Prostate gland (tissue), 2 donors: Measurements from ENCODE around the gene TMEM26. TPM values are rescaled to one million over a fixed set of nuclear protein-coding genes. Genes with fewer than 3 reads are reported as not detected.

ENCODE experiments used
- DNase-seq: peaks from one replicate; pipeline ENCODE4 v3.0.0-alpha.2; 2019; ENCODE audit warnings: low spot score
- H3K27ac ChIP-seq, 2 donors: fragments of 200-600 bp; sonication (generic); 2 replicates each; pipeline ENCODE4 v1.5.1; 2017 to 2019
- H3K27me3 ChIP-seq: fragments of 200-600 bp; sonication (generic); replicated peaks from 2 replicates; pipeline ENCODE4 v1.5.1; 2019; ENCODE audit not compliant: insufficient read depth
- H3K36me3 ChIP-seq, 2 donors: fragments of 200-600 bp; sonication (generic); 1 replicate in 1 of 2; 2 replicates in 1 of 2; pipeline versions ENCODE4 v1.5.1 to v1.8.1; 2017 to 2019
- H3K4me1 ChIP-seq: fragments of 200-600 bp; sonication (generic); replicated peaks from 2 replicates; pipeline ENCODE4 v1.5.1; 2019
- H3K4me3 ChIP-seq, 2 donors: fragments of 200-600 bp; sonication (generic); 2 replicates each; pipeline ENCODE4 v1.5.1; 2017 to 2019
- H3K9me3 ChIP-seq: fragments of 200-600 bp; sonication (generic); 2 replicates; pipeline ENCODE4 v1.5.1; 2017
- POLR2A ChIP-seq: fragments of 450-650 bp; IDR thresholded peaks from one replicate; pipeline ENCODE4 v1.6.1; 2016; ENCODE audit warnings: antibody characterized with exemption, mild to moderate bottlenecking
- POLR2AphosphoS5 ChIP-seq: sonication (generic); formaldehyde crosslinking; IDR thresholded peaks from one replicate; pipeline ENCODE4 v1.6.1; 2017; ENCODE audit warnings: antibody characterized with exemption
- WGBS: methylation state at CpG from one replicate; pipeline ENCODE4 v1.1.5; 2018; 5-methylcytosine and 5-hydroxymethylcytosine counted together
- intact Hi-C: fragments of 100-400 bp; cut with DNase I; formaldehyde crosslinking; loops from one replicate; pipeline ENCODE4 v1.14.2; 2022
- total RNA-seq, 2 donors: library from RNA; depleted of rRNA; stranded (reverse); fragments of >200 nt; gene quantifications; one replicate each; pipeline ENCODE4 v1.1.0, GENCODE V29; 2016
- TF ChIP-seq, protein P1 (sequence below), 4 experiments: fragments of 200-600 bp in 2 of 4; fragments of 450-650 bp in 2 of 4; sonication (generic) in 2 of 4; IDR thresholded peaks; 1 replicate in 3 of 4; 2 replicates in 1 of 4; pipeline ENCODE4 v1.5.1; 2016 to 2019; ENCODE audit warnings: antibody characterized with exemption in 4 of 4, mild to moderate bottlenecking in 2 of 4, moderate library complexity in 2 of 4

TMEM26 gene
- total RNA-seq, 2 donors from 2014 or later, result 3.7 to 11.6 TPM

- 97% methylated on average over 2 of the region's 2 CpGs for WGBS
- H3K4me3 ChIP-seq, result no peak overlapping the region
- no peaks in the 10 kb centered on the region for H3K4me1 ChIP-seq
- no peak for TF ChIP-seq POLR2AphosphoS5
- TF ChIP-seq, protein P1, sequence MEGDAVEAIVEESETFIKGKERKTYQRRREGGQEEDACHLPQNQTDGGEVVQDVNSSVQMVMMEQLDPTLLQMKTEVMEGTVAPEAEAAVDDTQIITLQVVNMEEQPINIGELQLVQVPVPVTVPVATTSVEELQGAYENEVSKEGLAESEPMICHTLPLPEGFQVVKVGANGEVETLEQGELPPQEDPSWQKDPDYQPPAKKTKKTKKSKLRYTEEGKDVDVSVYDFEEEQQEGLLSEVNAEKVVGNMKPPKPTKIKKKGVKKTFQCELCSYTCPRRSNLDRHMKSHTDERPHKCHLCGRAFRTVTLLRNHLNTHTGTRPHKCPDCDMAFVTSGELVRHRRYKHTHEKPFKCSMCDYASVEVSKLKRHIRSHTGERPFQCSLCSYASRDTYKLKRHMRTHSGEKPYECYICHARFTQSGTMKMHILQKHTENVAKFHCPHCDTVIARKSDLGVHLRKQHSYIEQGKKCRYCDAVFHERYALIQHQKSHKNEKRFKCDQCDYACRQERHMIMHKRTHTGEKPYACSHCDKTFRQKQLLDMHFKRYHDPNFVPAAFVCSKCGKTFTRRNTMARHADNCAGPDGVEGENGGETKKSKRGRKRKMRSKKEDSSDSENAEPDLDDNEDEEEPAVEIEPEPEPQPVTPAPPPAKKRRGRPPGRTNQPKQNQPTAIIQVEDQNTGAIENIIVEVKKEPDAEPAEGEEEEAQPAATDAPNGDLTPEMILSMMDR (IDR thresholded peaks at IDR 0.05), result no peak
- TF ChIP-seq POLR2A, result no peak
- H3K9me3 ChIP-seq, result no peaks in the 10 kb centered on the region
- intact Hi-C loops, result no loop called here
- DNase-seq, result no peak
- no peak overlapping the region for H3K27ac ChIP-seq
- H3K27me3 ChIP-seq, result no peaks in the 10 kb centered on the region
- no peaks in the 10 kb centered on the region for H3K36me3 ChIP-seq
Observed at GRCh38 chr10:61359452-61359851, 93.7 kb downstream of the TMEM26 start.

- H3K36me3 ChIP-seq, result no peaks in the 10 kb centered on the region
- DNase-seq, result no peak
- 92% methylated on average over 3 of the region's 3 CpGs for WGBS
- no peak overlapping the region for H3K27ac ChIP-seq
- no peaks in the 10 kb centered on the region for H3K27me3 ChIP-seq
- H3K4me1 ChIP-seq, result no peaks in the 10 kb centered on the region
- TF ChIP-seq POLR2AphosphoS5 (no peak), POLR2A (no peak)
- TF ChIP-seq, protein P1 (IDR thresholded peaks at IDR 0.05), result no peak
- H3K9me3 ChIP-seq, result no peaks in the 10 kb centered on the region
- no peak overlapping the region for H3K4me3 ChIP-seq
- intact Hi-C loops, result no loop called here
Observed at GRCh38 chr10:61357687-61358086, 95.5 kb downstream of the TMEM26 start.

Other genes starting within 250 kb of the TMEM26 start
- 1 to 10 TPM; 1.0 to 1.9 TPM for gene CABCOCO1, start 209.5 kb upstream of the TMEM26 start, total RNA-seq